Measurements from ENCODE around the gene CYTH4. TPM values are rescaled to one million over a fixed set of nuclear protein-coding genes. Genes with fewer than 3 reads are reported as not detected.

The CYTH4 gene
- total RNA-seq, 3 donors from 2014 or later: 8.7 to 13.3 (median 11.6) TPM

GRCh38 chr22:37280718-37281117 lies 1.6 kb upstream of the CYTH4 start:
- DNase-seq: no peak
- TF ChIP-seq, protein P1, sequence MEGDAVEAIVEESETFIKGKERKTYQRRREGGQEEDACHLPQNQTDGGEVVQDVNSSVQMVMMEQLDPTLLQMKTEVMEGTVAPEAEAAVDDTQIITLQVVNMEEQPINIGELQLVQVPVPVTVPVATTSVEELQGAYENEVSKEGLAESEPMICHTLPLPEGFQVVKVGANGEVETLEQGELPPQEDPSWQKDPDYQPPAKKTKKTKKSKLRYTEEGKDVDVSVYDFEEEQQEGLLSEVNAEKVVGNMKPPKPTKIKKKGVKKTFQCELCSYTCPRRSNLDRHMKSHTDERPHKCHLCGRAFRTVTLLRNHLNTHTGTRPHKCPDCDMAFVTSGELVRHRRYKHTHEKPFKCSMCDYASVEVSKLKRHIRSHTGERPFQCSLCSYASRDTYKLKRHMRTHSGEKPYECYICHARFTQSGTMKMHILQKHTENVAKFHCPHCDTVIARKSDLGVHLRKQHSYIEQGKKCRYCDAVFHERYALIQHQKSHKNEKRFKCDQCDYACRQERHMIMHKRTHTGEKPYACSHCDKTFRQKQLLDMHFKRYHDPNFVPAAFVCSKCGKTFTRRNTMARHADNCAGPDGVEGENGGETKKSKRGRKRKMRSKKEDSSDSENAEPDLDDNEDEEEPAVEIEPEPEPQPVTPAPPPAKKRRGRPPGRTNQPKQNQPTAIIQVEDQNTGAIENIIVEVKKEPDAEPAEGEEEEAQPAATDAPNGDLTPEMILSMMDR (IDR thresholded peaks at IDR 0.05): no peak

DNA sequence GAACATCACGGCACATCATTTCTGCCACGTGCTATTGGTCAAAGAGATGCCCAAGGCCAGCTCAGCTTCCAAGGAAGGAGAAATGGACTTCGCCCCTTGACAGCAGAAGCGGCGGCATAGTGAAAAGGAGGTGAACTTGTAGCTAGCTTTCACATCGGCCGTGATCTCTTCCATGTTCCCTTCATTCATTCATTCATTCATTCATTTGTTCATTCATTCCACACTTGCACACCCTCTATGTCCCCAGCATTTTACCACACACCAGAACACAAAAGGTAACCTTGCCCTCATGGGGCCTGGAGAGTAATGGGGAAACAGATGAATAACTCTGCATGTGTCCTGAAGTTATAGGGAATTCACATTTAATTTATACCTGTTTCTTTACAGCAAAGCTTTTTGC lies 1.1 kb upstream of the CYTH4 start:
- TF ChIP-seq, protein P1 (IDR thresholded peaks at IDR 0.05): no peak
- ATAC-seq (no peak), DNase-seq (no peak)

More at GRCh38 chr22:37280718-37281117, 1.6 kb upstream of the CYTH4 start:
- Histone ChIP-seq H3K36me3 (ENCODE audit: low read depth) (no peaks in the 10 kb centered on the region), H3K9me3 (no peaks in the 10 kb centered on the region), H3K4me3 (no peak overlapping the region), H3K4me1 (ENCODE audit: low read depth) (no peaks in the 10 kb centered on the region)
- ATAC-seq: no peak
- intact Hi-C loops (cut with DNase I, micrococcal nuclease): no loop called here

GRCh38 chr22:37281646-37282384 lies 493 bp upstream of the CYTH4 start:
- TF ChIP-seq, protein P1 (IDR thresholded peaks at IDR 0.05): no peak
- H3K4me1 ChIP-seq (ENCODE audit: low read depth): no peaks in the 10 kb centered on the region
- intact Hi-C loops (cut with DNase I, micrococcal nuclease): no loop called here
- H3K36me3 ChIP-seq (ENCODE audit: low read depth): no peaks in the 10 kb centered on the region
- H3K4me3 ChIP-seq: no peak overlapping the region
- H3K9me3 ChIP-seq: no peaks in the 10 kb centered on the region
- ATAC-seq (no peak), DNase-seq (no peak)

More for the DNA sequence above, 1.1 kb upstream of the CYTH4 start:
- Histone ChIP-seq H3K9me3 (no peaks in the 10 kb centered on the region), H3K4me1 (ENCODE audit: low read depth) (no peaks in the 10 kb centered on the region), H3K36me3 (ENCODE audit: low read depth) (no peaks in the 10 kb centered on the region), H3K4me3 (no peak overlapping the region)
- intact Hi-C loops (cut with DNase I, micrococcal nuclease): no loop called here

- ATAC-seq (peak; percentile 50), DNase-seq (peak; percentile 44 to 84 (median 51))
- Histone ChIP-seq H3K4me1 (ENCODE audit: low read depth) (no peaks in the 10 kb centered on the region), H3K36me3 (ENCODE audit: low read depth) (no peaks in the 10 kb centered on the region), H3K9me3 (no peaks in the 10 kb centered on the region), H3K4me3 (no peak overlapping the region)
- TF ChIP-seq, protein P1 (IDR thresholded peaks at IDR 0.05): no peak
- intact Hi-C loops (cut with DNase I, micrococcal nuclease): no loop called here
Observed at GRCh38 chr22:37283393-37283937, 1.2 kb downstream of the CYTH4 start.

- TF ChIP-seq, protein P1 (IDR thresholded peaks at IDR 0.05): no peak
- Histone ChIP-seq H3K4me1 (ENCODE audit: low read depth) (no peaks in the 10 kb centered on the region), H3K9me3 (no peaks in the 10 kb centered on the region), H3K36me3 (ENCODE audit: low read depth) (no peaks in the 10 kb centered on the region), H3K4me3 (no peak overlapping the region)
- intact Hi-C loops (cut with DNase I, micrococcal nuclease): no loop called here
- DNase-seq (no peak), ATAC-seq (no peak)
Observed at GRCh38 chr22:37284126-37284804, 2.0 kb downstream of the CYTH4 start.
